ENCODE measurements around the gene LMAN2. TPM values are rescaled to one million over a fixed set of nuclear protein-coding genes. Genes with fewer than 3 reads are reported as not detected.

The LMAN2 gene
- total and polyA plus RNA-seq, 3 donors from 2014 or later: 254 to 355 (median 355) TPM

DNA sequence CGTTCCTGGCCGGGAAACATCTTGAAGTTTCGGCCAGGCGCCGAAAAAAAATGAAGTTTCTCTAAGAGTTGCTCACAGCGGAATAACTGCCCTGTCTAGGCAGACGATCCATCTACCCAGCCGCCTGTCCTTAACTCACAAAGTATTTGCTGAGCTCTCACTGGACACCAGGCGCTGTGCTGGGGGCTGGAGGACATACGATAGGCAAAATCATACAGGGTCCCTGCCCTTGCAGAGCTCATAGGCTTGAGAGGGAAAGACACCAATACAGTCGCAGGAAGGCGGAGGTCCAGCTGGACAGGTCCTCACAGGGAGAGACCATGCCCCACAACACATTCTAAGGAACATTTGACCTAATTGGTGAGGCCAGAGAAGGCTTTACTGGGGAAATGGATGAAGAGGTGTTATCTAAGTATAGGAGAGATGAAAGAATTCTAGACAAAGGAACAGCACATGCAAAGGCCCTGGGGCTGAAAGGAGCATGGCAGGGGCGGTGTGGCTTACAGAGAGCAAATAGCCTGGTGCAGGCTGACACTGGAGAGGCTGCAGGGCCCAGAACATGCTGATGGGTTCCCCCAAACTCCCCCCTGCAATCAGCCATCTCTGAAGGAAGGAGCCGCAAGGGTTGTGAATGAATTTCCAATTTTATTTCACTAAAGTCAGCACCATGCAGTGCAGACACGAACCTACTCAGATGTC is 37.8 kb downstream of the LMAN2 start:
- Histone ChIP-seq H3K9me3 (no peaks in the 10 kb centered on the region), H3K36me3 (ENCODE audit: low read depth, missing control alignments) (no peaks in the 10 kb centered on the region), H3K27me3 (no peaks in the 10 kb centered on the region), H3K4me1 (peaks cover 28% of the 10 kb centered on the region), H3K27ac (no peak overlapping the region), H3K4me3 (no peak overlapping the region)
- 91 to 93% methylated on average over 15 of the region's 15 CpGs for WGBS, 2 donors
- intact Hi-C loops (cut with DNase I; ENCODE audit: low total_unique reads): no loop called here
- TF ChIP-seq, protein P1, sequence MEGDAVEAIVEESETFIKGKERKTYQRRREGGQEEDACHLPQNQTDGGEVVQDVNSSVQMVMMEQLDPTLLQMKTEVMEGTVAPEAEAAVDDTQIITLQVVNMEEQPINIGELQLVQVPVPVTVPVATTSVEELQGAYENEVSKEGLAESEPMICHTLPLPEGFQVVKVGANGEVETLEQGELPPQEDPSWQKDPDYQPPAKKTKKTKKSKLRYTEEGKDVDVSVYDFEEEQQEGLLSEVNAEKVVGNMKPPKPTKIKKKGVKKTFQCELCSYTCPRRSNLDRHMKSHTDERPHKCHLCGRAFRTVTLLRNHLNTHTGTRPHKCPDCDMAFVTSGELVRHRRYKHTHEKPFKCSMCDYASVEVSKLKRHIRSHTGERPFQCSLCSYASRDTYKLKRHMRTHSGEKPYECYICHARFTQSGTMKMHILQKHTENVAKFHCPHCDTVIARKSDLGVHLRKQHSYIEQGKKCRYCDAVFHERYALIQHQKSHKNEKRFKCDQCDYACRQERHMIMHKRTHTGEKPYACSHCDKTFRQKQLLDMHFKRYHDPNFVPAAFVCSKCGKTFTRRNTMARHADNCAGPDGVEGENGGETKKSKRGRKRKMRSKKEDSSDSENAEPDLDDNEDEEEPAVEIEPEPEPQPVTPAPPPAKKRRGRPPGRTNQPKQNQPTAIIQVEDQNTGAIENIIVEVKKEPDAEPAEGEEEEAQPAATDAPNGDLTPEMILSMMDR (IDR thresholded peaks at IDR 0.05): no peak
- TF ChIP-seq POLR2A (IDR thresholded peaks at IDR 0.05): no peak
- no peak for DNase-seq

- peak overlapping the region; percentile 7 to 59 for H3K4me3 ChIP-seq
These were observed 38.8 kb downstream of the LMAN2 start for GRCh38 chr5:177312649-177313181.

DNA sequence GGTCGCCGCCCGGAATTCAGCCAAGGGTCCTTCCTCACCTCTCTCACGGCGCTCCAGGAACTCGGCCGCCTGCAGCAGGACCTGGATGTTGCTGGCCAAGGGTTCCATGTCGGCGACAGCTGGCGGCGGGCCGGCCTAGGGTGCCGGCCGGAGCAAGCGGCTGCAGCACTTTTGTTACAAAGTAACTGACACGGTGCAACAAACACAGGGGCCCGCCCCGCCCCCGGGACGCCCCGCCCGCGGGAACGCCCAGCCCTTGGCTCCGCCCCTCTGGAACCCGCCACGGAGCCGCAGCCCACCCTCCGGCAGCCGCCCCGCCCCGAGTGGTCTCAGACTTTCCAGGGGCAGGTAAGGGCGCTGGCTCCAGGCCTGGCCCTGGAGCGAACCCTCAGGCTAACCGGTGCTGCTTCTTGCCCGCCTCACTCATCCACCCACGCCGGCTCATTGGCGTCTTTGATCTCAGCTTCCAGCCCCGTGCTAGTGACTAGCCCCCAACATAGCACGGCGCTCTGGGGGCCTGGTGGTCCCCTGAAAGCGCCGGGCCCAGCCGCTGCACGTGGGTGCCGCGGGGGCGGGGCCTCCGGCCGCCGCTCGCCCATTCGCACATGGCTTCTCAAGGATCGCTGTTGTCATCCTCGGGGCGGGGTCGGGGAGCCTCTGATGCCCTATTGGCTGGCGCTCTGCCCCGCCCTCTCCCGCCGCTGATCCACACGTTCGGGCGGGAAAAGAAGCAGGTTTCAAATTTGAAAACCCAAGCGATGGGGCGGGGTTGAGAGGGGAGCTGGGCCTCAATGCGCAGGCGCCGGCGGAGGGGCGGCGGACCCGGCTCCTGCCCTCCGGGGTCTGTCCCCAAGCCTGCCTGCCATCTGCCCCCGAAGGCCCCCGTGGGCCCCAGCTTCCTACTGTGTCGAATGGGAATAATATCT is 39.5 kb downstream of the LMAN2 start, which contains the start of gene MXD3:
MXD3 (minus strand) TSS at position 176 of the 926 bp plus-strand sequence; CDS start at position 108, 68 bp downstream.
- Histone ChIP-seq H3K4me3 (peak within 1 kb of the TSS; percentile 24 to 59), H3K9me3 (no peaks in the 10 kb centered on the region), H3K27ac (no peak within 1 kb of the TSS), H3K27me3 (no peaks in the 10 kb centered on the region), H3K36me3 (ENCODE audit: low read depth, missing control alignments) (no peaks in the 10 kb centered on the region), H3K4me1 (peaks cover 28% of the 10 kb centered on the region)
- DNase-seq: peak; percentile 99
- TF ChIP-seq, protein P1 (IDR thresholded peaks at IDR 0.05): no peak
- no peak for TF ChIP-seq POLR2A (IDR thresholded peaks at IDR 0.05)
- WGBS, 2 donors: 0 to 3% methylated on average over 13 to 68 of the region's 78 CpGs
- intact Hi-C loops (cut with DNase I; ENCODE audit: low total_unique reads): no loop called here

More at GRCh38 chr5:177312649-177313181, 38.8 kb downstream of the LMAN2 start:
- Histone ChIP-seq H3K4me1 (peaks cover 28% of the 10 kb centered on the region), H3K9me3 (no peaks in the 10 kb centered on the region), H3K27ac (no peak overlapping the region), H3K36me3 (ENCODE audit: low read depth, missing control alignments) (no peaks in the 10 kb centered on the region), H3K27me3 (no peaks in the 10 kb centered on the region)
- intact Hi-C loops (cut with DNase I; ENCODE audit: low total_unique reads): no loop called here
- TF ChIP-seq POLR2A (IDR thresholded peaks at IDR 0.05): no peak
- TF ChIP-seq, protein P1 (IDR thresholded peaks at IDR 0.05): no peak
- 12 to 16% methylated on average over 4 to 19 of the region's 19 CpGs for WGBS, 2 donors
- DNase-seq: no peak

DNA sequence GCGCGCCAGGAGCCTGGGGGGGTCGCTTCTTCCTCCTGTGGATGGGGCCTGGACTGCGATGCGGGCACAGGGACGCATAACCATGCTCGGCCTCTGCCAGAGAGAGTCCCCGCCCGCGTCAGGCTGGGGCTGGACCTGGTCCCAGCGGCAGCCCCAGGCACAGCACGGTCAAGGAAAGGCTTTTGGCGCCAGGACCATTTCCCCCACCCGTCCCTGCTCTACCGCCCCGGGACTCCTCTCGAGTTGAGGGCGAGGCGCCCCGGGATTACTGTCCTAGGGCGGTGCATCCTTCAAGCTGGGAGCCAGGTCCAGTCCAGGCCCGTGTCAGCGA is 40.1 kb downstream of the LMAN2 start:
- Histone ChIP-seq H3K36me3 (ENCODE audit: low read depth, missing control alignments) (no peaks in the 10 kb centered on the region), H3K27me3 (no peaks in the 10 kb centered on the region), H3K27ac (no peak overlapping the region), H3K9me3 (no peaks in the 10 kb centered on the region), H3K4me1 (peaks cover 28% of the 10 kb centered on the region), H3K4me3 (peak overlapping the region; percentile 24 to 59)
- no peak for DNase-seq
- 0% methylated on average over 10 of the region's 23 CpGs; no CpG with 5 or more reads in 1 of the 2 donors for WGBS, 2 donors
- intact Hi-C loops (cut with DNase I; ENCODE audit: low total_unique reads): no loop called here
- TF ChIP-seq POLR2A (IDR thresholded peaks at IDR 0.05): no peak
- TF ChIP-seq, protein P1 (IDR thresholded peaks at IDR 0.05): no peak
